Left lung (tissue), 8 donors: Measurements from ENCODE around the gene TCEA3. TPM values are rescaled to one million over a fixed set of nuclear protein-coding genes. Genes with fewer than 3 reads are reported as not detected.

Source experiments
- polyA plus RNA-seq, 6 donors: library from polyadenylated mRNA; unstranded; fragments of 120-200 nt; gene quantifications; one replicate each; pipeline ENCODE4 v1.2.1, GENCODE V29; 2013; ENCODE audit not compliant: insufficient read length in 6 of 6
- total RNA-seq, 2 donors: library from RNA; stranded (reverse); fragmentation: NEBNext Ultra II Directional; extraction: Animal tissue kit (Norgen Biotek cat#: 25700); gene quantifications; one replicate each; pipeline ENCODE4 v1.2.1, GENCODE V29; 2021
- donor health status: DM: no; HTN: yes; CAD: no.
- donor health status: DM: no; HTN: no; CAD: no.

TCEA3 gene
- total and polyA plus RNA-seq, 8 donors: 15.5 to 43.2 (median 28.0) TPM

Other genes starting within 250 kb of the TCEA3 start
- under 1 TPM; 0.15 to 0.26 TPM for gene HTR1D, start 207.2 kb downstream of the TCEA3 start, total RNA-seq
- gene HTR1D, start 207.2 kb downstream of the TCEA3 start, polyA plus RNA-seq: under 1 TPM; 0.07 to 0.24 (median 0.16) TPM
- gene HNRNPR, start 80.5 kb downstream of the TCEA3 start, total RNA-seq: 100 to 1,000 TPM in 1 of 2 donors, 10 to 100 TPM in 1; 84.3 to 108 TPM
- gene HNRNPR, start 80.5 kb downstream of the TCEA3 start, polyA plus RNA-seq: 100 to 1,000 TPM; 213 to 277 (median 229) TPM
- 10 to 100 TPM in 1 of 2 donors, 1 to 10 TPM in 1; 9.2 to 10.2 TPM for gene ZNF436, start 54.9 kb downstream of the TCEA3 start, total RNA-seq
- gene ZNF436, start 54.9 kb downstream of the TCEA3 start, polyA plus RNA-seq: 10 to 100 TPM; 30.2 to 38.8 (median 35.5) TPM
- gene ASAP3, start 59.4 kb upstream of the TCEA3 start, total RNA-seq: 10 to 100 TPM; 35.2 to 43.7 TPM
- 10 to 100 TPM; 40.7 to 51.6 (median 46.6) TPM for gene ASAP3, start 59.4 kb upstream of the TCEA3 start, polyA plus RNA-seq
- gene E2F2, start 106.5 kb upstream of the TCEA3 start, total RNA-seq: 1 to 10 TPM; 3.2 to 4.3 TPM
- gene E2F2, start 106.5 kb upstream of the TCEA3 start, polyA plus RNA-seq: 1 to 10 TPM; 3.3 to 5.8 (median 4.2) TPM
- gene ID3, start 134.8 kb upstream of the TCEA3 start, total RNA-seq: 100 to 1,000 TPM; 125 to 129 TPM
- gene ID3, start 134.8 kb upstream of the TCEA3 start, polyA plus RNA-seq: 100 to 1,000 TPM; 135 to 261 (median 191) TPM